Renal cortex interstitium (tissue), 11 donors: ENCODE data around the gene ADM2. TPM values are rescaled to one million over a fixed set of nuclear protein-coding genes. Genes with fewer than 3 reads are reported as not detected.

ENCODE experiments used
- DNase-seq, 11 donors: peaks; one replicate each; pipeline ENCODE4 v3.0.0-alpha.2; 2013; ENCODE audit warnings: low read depth in 9 of 11, low spot score in 4 of 11; ENCODE audit errors: extremely low read depth in 1 of 11
- polyA plus RNA-seq, 3 donors: library from polyadenylated mRNA; unstranded; fragments of 120-200 nt; gene quantifications; one replicate each; pipeline ENCODE4 v1.2.1, GENCODE V29; 2013; ENCODE audit not compliant: insufficient read length in 3 of 3

Gene ADM2
- polyA plus RNA-seq, 3 donors: 3.8 to 6.9 (median 4.6) TPM

DNA sequence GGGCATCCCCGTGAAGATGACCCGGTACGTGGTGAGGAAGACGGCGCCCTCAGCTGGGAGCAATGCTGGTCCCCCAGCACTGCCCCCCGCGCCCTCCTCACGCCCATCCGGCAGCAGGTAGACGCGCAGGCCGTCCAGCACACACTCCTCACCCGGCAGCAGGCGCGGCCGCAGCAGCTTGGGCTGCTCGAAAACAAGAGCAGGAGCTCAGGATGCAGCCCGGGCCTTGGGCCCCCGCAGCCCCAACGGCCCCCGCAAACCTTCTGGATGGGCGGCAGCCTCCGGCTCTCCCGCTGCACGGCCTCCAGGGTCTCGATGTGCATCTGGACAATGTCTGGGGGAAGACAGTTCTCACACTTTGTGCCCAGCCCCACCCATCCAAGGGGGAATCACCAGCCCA is 19.8 kb upstream of the ADM2 start:
- DNase-seq: no peak

DNA sequence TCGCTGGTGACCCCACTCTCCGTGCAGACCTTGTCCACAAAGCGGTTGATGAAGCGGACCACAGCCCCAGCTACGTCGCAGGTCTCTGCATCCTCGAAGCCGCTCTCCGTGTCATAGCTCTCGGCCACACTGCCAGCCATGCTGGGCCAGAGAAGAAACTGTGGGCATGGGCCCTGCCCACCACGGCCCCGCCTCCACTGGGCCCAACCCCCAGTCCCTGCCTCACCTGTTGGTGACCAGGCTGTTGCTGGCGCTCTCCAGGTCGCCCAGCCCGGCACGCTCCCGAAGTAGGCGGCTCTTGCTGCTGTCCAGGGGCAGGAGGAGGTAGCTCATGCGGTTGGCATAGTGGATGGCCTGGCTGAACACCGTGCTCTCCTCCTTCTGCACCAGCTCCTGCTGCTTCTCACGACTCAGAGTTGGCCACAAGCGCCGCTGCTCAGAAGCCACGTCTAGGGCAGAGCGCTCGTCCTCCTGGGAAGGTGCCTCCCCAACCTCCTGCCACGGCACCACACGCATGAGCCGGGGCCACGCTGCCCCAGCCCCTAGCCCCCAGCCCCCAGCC is 19.3 kb upstream of the ADM2 start:
- no peak for DNase-seq

DNA sequence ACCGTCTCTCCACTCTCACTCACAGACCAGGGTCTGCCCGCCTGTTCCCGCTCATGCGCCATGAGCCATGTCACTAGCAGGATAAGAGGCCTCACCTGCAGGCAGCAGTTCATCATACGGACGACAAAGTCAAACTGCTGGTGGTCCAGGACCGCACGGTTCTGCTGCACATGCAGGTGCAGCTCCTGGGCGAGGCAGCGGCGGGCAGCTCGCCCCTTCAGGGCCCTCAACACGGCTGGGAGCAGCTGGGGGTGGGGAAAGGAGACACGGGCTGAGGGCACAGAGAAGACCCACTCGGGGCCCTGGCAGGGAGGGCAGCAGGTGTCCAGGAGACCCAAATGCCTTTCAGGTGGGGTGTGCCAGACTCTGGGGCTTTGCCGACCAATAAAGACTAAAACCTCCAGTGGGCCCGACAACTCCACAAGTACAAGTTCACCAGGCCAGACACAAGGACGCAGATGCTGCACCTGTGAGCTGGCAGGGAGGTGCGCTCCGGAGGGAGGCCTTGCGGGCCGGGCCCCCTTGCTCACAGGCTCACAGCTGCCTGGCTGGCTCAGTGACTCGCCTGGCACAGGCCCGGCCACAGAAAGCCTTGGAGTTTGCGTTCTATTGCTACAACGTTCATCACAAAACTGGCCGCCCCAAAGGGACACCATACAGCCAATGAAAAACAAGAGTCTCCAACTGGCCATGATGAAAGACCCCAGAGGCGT is 18.0 kb upstream of the ADM2 start:
- DNase-seq: no peak

DNA sequence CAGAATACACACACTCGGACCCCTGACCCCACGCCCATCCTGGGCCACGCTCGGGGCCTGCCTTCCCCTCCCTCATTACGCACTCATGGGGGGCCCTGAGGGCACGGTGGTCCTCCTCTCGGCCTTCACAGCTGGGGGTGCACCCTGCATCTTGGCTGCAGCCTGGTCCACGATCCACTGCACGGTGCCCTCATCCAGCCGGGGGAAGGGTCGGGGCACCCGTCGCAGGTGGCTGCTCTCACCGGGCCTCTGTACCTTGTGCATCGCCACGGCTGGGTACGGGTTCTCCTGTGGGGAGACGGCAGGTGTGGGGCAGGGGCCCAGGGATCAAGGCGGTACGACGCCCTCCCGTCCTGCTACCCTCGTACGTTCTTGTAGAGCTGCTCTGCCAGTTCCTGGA is 16.9 kb upstream of the ADM2 start:
- no peak for DNase-seq

DNA sequence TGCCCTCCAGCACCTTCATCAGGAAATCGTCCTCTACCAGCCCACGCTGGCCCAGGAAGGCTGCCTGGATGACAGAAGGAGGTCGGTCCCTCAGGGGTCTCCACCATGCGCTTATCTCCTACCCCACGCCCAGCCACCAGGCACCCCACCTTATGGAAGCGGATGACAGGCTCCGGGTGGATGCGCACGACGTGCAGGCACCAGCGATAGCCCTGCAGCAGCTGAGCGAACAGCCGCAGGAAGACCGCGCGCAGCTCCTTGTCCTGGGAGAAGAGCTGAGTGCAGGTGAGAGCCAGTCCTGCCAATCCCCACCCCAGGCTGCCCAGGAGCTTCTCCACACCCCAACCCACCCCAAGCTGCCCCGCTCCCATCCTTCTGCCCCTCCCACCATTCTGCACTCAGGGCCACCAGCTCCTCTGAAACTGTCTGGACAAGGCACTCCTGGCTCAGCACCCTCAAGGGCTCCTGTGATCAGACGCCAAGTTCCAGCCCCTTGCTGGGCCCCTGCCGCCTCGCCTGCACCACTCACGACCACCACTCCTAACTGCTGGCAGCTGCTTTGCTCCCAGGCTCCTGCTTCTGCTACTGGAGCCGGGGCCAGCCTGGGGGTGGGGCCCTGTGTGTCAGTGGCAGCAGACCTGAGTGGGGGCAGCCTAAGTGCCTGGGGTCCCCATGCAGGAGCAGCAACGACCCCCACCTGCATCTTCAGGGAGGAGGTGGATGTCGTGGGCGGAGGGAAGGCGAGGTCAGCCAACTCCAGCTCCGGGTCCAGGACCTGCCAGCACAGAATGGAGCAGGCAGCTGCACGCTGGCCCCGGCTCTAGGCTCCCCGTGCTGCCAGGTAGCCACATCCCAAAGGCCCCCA is 16.0 kb upstream of the ADM2 start:
- DNase-seq: no peak

DNA sequence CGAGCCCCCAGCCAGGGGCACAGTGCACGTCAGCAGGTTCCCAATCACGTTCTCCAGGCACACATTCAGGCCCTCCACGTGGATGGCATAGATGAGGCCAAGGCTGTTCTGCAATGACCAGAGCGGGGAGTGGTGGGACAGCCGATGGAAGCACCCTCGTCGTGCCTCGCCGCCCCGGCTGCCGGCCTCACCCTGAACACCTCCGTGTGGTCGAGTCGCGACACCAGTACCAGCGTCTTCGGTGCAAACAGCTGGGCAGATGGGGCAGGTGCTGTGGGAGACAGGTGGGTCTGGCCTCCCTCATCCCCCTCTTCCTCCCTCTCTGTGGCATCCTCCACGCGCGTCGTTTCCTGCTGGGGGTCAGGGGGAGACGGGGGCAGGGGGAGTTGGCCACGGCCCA is 14.0 kb upstream of the ADM2 start:
- DNase-seq: no peak

DNA sequence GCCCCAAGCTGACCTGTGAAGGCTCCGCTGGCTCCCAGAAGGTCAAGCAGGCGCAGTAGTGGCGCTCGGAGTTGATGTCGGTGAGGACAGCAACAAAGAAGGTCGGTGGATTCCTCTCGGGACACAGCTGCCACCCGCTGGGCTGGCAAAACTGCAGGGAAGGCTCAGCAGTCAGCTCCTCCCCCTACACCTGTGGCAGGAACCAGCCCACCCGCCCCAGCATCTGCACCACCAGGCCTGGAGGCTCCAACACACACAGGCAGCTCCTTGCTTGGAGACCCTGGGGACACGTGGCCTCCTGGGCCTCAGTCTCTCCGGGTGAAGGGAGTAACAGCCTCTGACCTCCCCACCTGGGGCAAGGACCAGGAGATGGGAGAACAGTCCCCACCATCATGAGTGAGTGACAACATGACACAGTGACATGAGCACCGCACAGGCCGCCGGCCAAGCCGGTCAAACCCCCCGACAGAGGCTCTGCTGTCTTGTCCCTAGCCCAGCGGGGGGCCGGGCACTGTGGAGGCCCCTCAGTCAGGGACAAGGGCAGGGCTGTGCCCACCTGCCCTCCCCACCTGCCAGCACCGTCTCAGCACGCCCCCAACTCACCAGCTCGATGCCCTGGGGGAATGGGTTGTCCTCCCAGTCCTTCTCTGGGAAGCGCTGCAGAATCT is 13.4 kb upstream of the ADM2 start:
- no peak for DNase-seq

DNA sequence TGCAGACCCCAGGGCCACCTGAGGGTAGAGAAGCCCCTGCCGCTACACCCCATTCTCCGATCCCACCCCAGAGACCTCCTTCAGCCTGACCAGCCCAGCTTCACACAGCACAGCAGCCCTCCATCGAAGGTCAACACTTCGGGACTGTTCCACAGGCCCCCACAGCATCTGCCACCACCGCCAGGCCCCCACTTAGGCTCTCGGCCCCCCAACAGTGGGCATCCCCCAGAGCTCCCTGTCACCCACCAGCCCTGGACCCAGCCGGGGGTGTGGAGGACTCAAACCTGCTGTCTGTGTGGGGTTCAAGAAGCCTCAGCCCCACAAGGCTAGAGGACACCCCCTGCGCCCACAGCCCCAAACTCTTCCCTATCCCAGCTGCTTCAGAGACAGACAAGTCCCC is 12.7 kb upstream of the ADM2 start:
- no peak for DNase-seq

DNA sequence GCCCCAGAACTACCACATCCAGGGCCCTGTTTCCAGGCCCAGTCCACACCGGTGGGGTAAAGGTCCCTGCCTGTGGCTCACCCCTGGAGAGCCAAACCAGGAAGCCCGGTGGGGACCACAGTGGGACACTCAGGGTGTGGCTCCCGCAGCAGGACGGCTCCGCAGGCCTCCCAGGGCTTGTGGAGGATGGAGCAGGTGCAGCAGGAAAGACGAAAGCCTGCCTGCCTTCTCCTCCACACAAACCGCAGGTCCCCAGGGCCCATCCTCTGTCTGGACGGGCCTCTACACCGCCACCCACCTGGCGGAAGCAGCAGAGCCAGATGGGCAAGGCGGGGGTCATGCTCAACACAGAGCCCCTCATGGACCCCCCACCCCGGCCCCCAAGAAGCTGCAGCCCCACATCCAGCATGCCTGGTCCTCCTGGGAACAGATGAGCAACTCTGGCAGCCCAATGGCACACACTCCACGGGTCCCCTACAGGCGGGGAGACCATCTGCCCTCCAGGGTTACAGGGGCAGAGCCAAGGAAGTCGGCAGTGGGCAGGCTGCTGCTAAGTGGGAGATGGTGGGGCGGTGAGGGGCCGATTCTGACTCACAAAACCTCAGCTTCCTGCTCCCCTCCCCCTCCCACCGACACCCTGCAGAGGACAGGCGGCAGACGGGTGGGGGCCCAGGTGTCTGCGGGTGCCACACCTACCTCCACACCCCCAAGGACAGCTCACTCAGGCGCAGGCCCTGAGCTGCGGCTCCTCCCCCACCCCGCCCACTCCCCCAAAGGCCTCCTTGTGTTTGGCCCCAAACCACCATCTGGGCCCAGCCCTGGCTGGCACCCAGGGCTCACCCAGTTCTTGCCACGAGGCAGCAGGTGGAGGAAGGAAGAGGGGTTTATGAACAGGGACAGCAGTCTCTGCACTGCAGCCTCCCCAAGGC is 11.7 kb upstream of the ADM2 start:
- DNase-seq: no peak

DNA sequence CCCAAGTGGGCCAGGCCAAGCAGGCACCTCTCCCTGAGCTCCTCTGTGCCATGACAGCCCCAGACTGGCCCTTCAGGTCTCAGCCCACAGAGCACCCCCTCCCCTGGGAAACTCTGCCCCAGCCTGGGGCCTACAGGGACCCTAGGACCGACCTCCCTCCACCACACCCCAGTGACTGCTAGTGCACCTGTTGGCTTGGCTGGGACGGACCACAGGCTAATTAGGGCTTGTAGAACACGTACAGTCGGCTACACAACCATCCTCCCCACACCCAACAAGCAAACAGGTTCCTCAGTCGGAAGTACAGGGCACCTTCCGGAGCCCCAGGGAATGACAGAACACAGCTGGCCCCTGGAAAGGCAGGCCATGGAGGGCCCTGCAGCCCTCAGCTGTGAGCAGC is 10.9 kb upstream of the ADM2 start:
- DNase-seq: no peak

DNA sequence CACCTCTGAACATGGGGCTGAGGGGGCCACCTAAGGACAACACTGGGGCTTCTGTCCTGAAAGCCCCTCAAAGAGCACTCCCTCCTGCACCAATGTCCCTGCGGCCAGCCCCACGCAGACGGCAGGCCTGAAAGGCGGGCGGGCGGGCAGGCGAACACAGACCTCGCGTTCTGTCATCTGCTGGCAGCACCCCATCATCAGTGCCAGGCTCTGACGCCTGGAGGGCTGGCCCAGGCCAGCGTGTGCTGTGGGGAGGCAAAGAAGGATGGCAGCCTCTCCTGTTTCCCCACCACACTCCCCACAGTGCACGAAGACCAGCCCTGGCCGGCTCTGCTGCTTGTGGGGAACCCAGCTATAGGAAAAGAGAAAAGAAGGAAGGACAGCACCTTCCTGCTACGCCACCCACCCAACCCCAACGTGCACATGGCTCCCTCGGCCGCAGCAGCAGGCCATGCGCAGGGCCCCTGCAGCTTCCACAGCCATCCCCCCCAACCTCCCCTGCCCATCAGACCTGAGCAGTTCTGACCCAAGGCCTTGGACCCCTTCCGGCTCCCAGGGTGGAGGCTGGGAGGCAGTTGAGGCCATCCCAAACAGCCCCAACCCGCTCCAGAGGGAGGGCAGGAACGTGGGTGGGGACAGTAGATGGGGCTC is 10.0 kb upstream of the ADM2 start:
- no peak for DNase-seq

DNA sequence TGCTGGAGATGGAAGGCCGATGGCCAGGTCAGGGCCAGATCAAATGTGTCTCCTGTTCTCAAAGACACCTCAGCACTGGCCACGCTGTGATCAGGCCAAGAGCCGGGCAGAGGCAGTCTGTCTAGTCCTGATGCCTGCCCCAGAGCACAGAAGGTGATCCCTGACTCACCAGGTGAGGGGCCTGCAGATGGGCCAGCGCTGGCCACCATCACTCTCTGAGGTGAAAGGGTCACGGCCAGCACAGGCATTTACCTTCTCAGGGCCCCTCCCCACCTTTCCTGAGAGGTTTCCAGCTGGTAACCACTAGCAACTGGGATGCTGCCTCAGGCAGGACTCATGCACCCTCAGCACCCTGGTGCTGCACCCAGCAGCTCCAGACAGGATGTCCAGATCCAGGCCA is 9.4 kb upstream of the ADM2 start:
- DNase-seq: no peak

DNA sequence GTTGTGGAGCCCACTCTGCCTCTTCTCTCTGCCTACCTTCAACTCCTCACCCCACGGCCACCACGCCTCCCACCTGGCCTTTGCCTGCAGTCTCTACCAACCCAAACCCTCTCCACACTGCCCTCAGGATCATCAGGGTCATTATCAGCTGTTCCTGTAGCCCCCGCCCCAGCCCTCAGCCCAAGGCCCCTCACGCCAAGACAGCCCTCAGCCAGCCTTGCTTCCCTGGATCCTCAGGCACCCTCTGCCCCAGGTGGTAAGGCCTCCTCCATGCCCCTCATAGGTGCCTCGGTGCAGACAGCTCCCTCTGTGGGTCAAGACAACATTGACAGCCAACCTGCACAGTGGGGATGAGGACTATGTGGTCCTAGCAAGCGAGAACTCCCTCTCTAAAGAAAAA is 8.3 kb upstream of the ADM2 start:
- no peak for DNase-seq

DNA sequence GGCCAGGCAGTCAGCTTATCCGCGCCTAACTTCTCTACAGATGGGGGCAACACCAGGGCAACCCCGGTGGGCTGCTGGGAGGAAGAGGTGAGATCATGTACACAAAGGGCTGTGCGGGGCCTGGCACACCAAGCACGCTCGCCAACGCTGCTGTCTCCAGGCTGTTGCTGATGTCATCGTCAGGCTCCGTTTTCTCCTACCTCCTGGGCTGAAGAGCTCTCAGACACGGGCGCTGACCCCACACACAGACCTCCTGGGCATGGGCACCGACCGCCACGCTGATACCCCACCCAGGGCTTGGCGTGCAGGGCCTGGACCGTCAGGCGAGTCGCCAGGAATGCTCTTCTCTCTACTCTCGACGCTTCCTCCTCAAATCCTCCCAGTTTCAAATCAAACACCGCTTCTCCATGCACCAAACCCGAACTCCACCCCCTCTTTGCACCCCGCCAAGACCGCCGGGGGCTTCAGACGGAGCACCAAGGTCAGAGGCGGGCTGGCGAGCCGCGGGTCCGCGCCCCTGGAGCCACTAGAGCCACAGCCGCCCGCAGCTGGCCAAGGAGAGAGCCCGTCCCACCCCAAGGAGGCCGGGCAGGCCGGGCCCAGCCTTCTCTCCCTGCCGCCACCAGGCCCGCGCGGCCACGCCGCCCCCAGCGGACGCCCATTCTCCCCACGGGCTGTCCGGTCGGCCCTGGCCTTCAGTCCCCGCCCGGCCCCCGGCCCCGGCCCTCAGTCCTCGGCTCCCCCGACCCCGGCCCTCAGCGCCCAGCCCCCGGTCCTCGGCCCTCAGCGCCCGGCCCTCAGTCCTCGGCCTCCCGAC is 7.3 kb upstream of the ADM2 start:
- DNase-seq: no peak

DNA sequence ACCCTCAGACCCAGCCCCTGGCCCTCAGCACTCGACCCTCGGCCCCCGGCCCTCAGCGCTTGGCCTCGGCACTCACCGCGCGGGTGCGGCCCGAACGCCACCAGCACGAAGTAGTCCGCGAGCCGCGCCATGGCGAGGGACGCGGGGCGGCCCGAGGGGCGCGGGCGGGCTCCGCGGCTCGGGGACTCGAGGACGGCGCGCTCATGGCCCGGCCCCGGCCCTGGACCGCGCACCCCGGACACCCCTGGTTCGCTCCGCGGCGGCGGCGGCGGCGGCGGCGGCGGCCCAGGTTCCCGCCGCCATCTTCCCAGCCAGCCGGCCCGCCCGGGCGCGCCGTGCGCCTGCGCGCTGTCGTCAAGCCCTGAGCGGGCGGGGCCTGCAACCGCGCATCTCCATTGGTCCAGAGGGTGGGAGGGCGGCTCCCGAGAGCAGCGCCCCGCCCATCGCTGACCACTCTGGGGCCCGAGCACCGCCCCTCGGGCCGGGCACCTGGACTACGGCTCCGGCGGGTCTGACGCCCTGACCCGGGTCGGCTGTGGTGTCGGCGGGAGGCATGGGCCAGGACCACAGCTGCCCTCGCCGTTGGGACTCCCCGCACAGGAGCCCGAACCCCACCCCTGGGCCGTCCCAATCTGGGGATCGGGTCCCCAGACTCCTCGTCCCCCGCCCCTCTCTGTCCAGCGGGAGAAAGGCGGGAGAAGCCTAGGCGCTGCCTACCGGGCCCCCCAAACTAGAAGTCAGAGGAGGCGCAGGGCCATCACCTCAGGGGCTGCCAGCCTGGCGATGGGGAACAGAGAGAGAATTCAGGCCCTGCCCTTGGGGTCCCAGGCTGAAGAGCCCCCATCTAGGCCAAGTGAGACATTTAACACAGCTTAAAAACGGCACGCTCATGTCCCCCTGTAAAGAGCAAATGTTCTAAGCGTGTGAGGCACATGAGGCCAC is 6.4 kb upstream of the ADM2 start, which contains the start of gene SBF1:
TSS of gene SBF1 (minus strand) at position 326 of the 942 bp plus-strand sequence. CDS start at position 131, 195 bp downstream.
- DNase-seq: peak; percentile 74 to 92 (median 89)

DNA sequence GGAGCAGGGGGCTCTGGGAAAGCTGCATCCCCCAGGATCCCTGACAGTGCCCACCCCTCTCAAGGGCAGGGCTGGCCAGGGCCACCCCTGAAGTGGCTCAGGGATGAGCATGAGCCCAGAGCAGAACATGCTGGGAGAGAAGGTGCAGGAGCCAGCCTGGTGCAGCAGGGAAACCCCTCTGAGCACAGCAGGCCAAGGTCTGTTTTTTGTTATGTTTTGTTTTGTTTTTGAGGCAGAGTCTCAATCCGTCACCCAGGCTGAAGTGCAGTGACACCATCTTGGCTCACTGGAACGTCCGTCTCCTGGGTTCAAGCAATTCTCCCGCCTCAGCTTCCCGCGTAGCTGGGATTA is 5.7 kb upstream of the ADM2 start:
- no peak for DNase-seq
